A172 (cell line): Measurements from ENCODE around the gene CLRN1. TPM values are rescaled to one million over a fixed set of nuclear protein-coding genes. Genes with fewer than 3 reads are reported as not detected.
"Not testable (repeated sequence)": the region's sequence is repeated elsewhere in the genome, so short reads cannot be mapped to it uniquely, and the experiment has no call there.

ENCODE experiments used
- DNase-seq: peaks from one replicate; pipeline ENCODE4 v3.0.0-alpha.2; 2015; ENCODE audit warnings: low spot score
- total RNA-seq: library from RNA; depleted of rRNA; stranded (reverse); fragments of >200 nt; shearing (Covaris generic); gene quantifications from 2 replicates; pipeline ENCODE4 v1.2.3, GENCODE V29; 2014; rRNA removed

The CLRN1 gene
- not detected in 2 replicates for total RNA-seq

GRCh38 chr3:150972366-150973071 lies at the start of gene CLRN1:
TSS of gene CLRN1 (minus strand) at chr3:150972727. CDS start at chr3:150972708, 19 bp downstream.
- DNase-seq: no peak

- no peak for DNase-seq
Measured at GRCh38 chr3:151016478-151016795, 43.9 kb upstream of the CLRN1 start.

GRCh38 chr3:151015767-151016477 lies 43.4 kb upstream of the CLRN1 start:
- no peak for DNase-seq

GRCh38 chr3:151015181-151015580 lies 42.7 kb upstream of the CLRN1 start:
- no peak for DNase-seq

- DNase-seq: no peak
Measured at GRCh38 chr3:151014501-151015018, 42.0 kb upstream of the CLRN1 start.

- no peak for DNase-seq
Measured at GRCh38 chr3:151012753-151013152, 40.2 kb upstream of the CLRN1 start.

- peak; percentile 41 for DNase-seq
Measured at GRCh38 chr3:151011427-151011826, 38.9 kb upstream of the CLRN1 start.

GRCh38 chr3:151009981-151010380 lies 37.5 kb upstream of the CLRN1 start:
- no peak for DNase-seq

GRCh38 chr3:151009430-151009829 lies 36.9 kb upstream of the CLRN1 start:
- no peak for DNase-seq

- peak; percentile 18 for DNase-seq
Measured at GRCh38 chr3:151008699-151009098, 36.2 kb upstream of the CLRN1 start.

- no peak for DNase-seq
Measured at GRCh38 chr3:151003768-151004134, 31.2 kb upstream of the CLRN1 start.

GRCh38 chr3:151003029-151003767 lies 30.7 kb upstream of the CLRN1 start:
- peak; percentile 69 for DNase-seq

- no peak for DNase-seq
Measured at GRCh38 chr3:151002003-151002981, 29.8 kb upstream of the CLRN1 start.

GRCh38 chr3:150998996-150999395 lies 26.5 kb upstream of the CLRN1 start:
- no peak for DNase-seq

GRCh38 chr3:150996731-150997130 lies 24.2 kb upstream of the CLRN1 start:
- no peak for DNase-seq

- DNase-seq: no peak
Measured at GRCh38 chr3:150995510-150995909, 23.0 kb upstream of the CLRN1 start.

- DNase-seq: no peak
Measured at GRCh38 chr3:150989208-150989607, 16.7 kb upstream of the CLRN1 start.

- DNase-seq: not testable (repeated sequence)
Measured at GRCh38 chr3:150988395-150988794, 15.9 kb upstream of the CLRN1 start.

- no peak for DNase-seq
Measured at GRCh38 chr3:150985711-150986110, 13.2 kb upstream of the CLRN1 start.

GRCh38 chr3:150984066-150984465 lies 11.5 kb upstream of the CLRN1 start:
- DNase-seq: no peak

GRCh38 chr3:150978566-150979148 lies 6.1 kb upstream of the CLRN1 start:
- DNase-seq: no peak
